A549 (cell line): ENCODE results near the gene NPM3. TPM values are rescaled to one million over a fixed set of nuclear protein-coding genes. Genes with fewer than 3 reads are reported as not detected.

Experiments used
- ATAC-seq, 2 experiments: fragments of 200-7000 bp in 1 of 2; fragments of >200 bp in 1 of 2; cut with Nextera tagmentation in 1 of 2; cut with Tn5 transposase in 1 of 2; 3 replicates each; pipeline versions ENCODE4 v1.8.0 to v1.9.1; 2018 to 2020; ENCODE audit warnings: mild to moderate bottlenecking in 1 of 2, moderate library complexity in 1 of 2
- CTCF ChIA-PET: fragments of 300-600 bp; sonication (Branson Sonifier 250); formaldehyde crosslinking; extraction: SDS; loops from one replicate; lab custom pipeline; 2021; ENCODE audit warnings: antibody characterized with exemption, inconsistent platforms; lab: Yijun Ruan, JAX
- POLR2A ChIA-PET: fragments of 350-600 bp; formaldehyde crosslinking; extraction: SDS; loops from one replicate; lab custom pipeline; 2021; ENCODE audit warnings: antibody characterized with exemption, inconsistent platforms; lab: Yijun Ruan, JAX
- DNase-seq, 2 experiments: peaks; one replicate each; pipeline versions ENCODE4 v3.0.0 to v3.0.0-alpha.2; 2011 to 2016; ENCODE audit warnings: low read depth in 1 of 2, low spot score in 1 of 2
- FAIRE-seq: peaks from 2 replicates; lab custom pipeline; 2011; peaks lifted over from hg19 to GRCh38; lab: Jason Lieb, UNC
- H3K27ac ChIP-seq, 2 experiments: fragments of >200 bp; sonication (Bioruptor Twin); formaldehyde crosslinking; 3 replicates each; pipeline ENCODE4 v1.5.1; 2016 to 2017
- H3K4me1 ChIP-seq: fragments of >200 bp; sonication (Bioruptor Twin); formaldehyde crosslinking; 3 replicates; pipeline ENCODE4 v1.6.1; 2016
- H3K4me2 ChIP-seq: fragments of >200 bp; sonication (Bioruptor Twin); formaldehyde crosslinking; 3 replicates; pipeline ENCODE4 v1.6.1; 2016
- H3K4me3 ChIP-seq: fragments of >200 bp; sonication (Bioruptor Twin); formaldehyde crosslinking; 3 replicates; pipeline ENCODE4 v1.5.1; 2016
- H3K9me3 ChIP-seq: fragments of >200 bp; sonication (Bioruptor Twin); formaldehyde crosslinking; 3 replicates; pipeline ENCODE4 v1.6.1; 2016
- BCL3 ChIP-seq: fragments of >200 bp; sonication (Bioruptor Twin); formaldehyde crosslinking; IDR thresholded peaks from 3 replicates; pipeline ENCODE4 v1.6.1; 2016
- CEBPB ChIP-seq, 2 experiments: fragments of >200 bp in 1 of 2; sonication (Bioruptor Twin) in 1 of 2; formaldehyde crosslinking in 1 of 2; IDR thresholded peaks; 2 replicates each; pipeline ENCODE4 v1.6.1; 2012 to 2016
- CHD2 ChIP-seq: fragments of 150-350 bp; IDR thresholded peaks from 2 replicates; pipeline ENCODE4 v1.6.1; 2014; ENCODE audit warnings: low read length; ENCODE audit not compliant: partially characterized antibody
- CHD4 ChIP-seq: fragments of 200-600 bp; sonication (generic); IDR thresholded peaks from 2 replicates; pipeline ENCODE4 v1.6.1; 2016; ENCODE audit warnings: antibody characterized with exemption, mild to moderate bottlenecking, borderline replicate concordance
- EHF ChIP-seq: fragments of 250-450 bp; sonication (Bioruptor Pico); IDR thresholded peaks from 2 replicates; pipeline ENCODE4 v1.5.0; 2020; ENCODE audit warnings: mild to moderate bottlenecking
- FOSB ChIP-seq: fragments of 250-450 bp; sonication (Bioruptor Pico); IDR thresholded peaks from 2 replicates; pipeline ENCODE4 v1.5.0; 2020; ENCODE audit warnings: mild to moderate bottlenecking, moderate library complexity
- GATA3 ChIP-seq: IDR thresholded peaks from 2 replicates; pipeline ENCODE4 v1.6.1; 2012; ENCODE audit warnings: borderline replicate concordance
- HDAC2 ChIP-seq: fragments of 200-600 bp; sonication (generic); IDR thresholded peaks from 2 replicates; pipeline ENCODE4 v1.6.1; 2016
- HES2 ChIP-seq: fragments of >200 bp; sonication (Bioruptor Twin); formaldehyde crosslinking; IDR thresholded peaks from 2 replicates; pipeline ENCODE4 v1.6.1; 2016
- HEYL ChIP-seq: fragments of 250-450 bp; sonication (Bioruptor Pico); IDR thresholded peaks from 2 replicates; pipeline ENCODE4 v1.8.0; 2021; ENCODE audit warnings: mild to moderate bottlenecking, moderate library complexity
- HOXA7 ChIP-seq: fragments of 250-450 bp; sonication (Bioruptor Pico); IDR thresholded peaks from 2 replicates; pipeline ENCODE4 v1.5.0; 2020; ENCODE audit warnings: mild to moderate bottlenecking, moderate library complexity
- HOXB5 ChIP-seq: fragments of 250-450 bp; sonication (Bioruptor Pico); IDR thresholded peaks from 2 replicates; pipeline ENCODE4 v1.5.0; 2020; ENCODE audit warnings: mild to moderate bottlenecking, moderate library complexity
- JUN ChIP-seq, 2 experiments: fragments of >200 bp; sonication (Bioruptor Twin); formaldehyde crosslinking; IDR thresholded peaks; 2 replicates in 1 of 2; 3 replicates in 1 of 2; pipeline ENCODE4 v1.6.1; 2016 to 2017
- JUNB ChIP-seq: fragments of >200 bp; sonication (Bioruptor Twin); formaldehyde crosslinking; IDR thresholded peaks from 2 replicates; pipeline ENCODE4 v1.6.1; 2016
- MAFK ChIP-seq: fragments of 450-650 bp; IDR thresholded peaks from 2 replicates; pipeline ENCODE4 v1.6.1; 2014; ENCODE audit not compliant: partially characterized antibody
- POLR2A ChIP-seq: IDR thresholded peaks from 2 replicates; pipeline ENCODE4 v1.6.1; 2012; ENCODE audit warnings: mild to moderate bottlenecking, low read length
- RARB ChIP-seq: fragments of 250-450 bp; sonication (Bioruptor Pico); IDR thresholded peaks from 2 replicates; pipeline ENCODE4 v1.8.0; 2021; ENCODE audit warnings: mild to moderate bottlenecking, moderate library complexity
- RFX5 ChIP-seq: fragments of 450-650 bp; IDR thresholded peaks from 2 replicates; pipeline ENCODE4 v1.7.1; 2014; ENCODE audit warnings: antibody characterized with exemption, mild to moderate bottlenecking, moderate library complexity
- SMC3 ChIP-seq: fragments of >200 bp; sonication (Bioruptor Twin); formaldehyde crosslinking; IDR thresholded peaks from 3 replicates; pipeline ENCODE4 v1.6.1; 2018; ENCODE audit warnings: inconsistent platforms
- TP53 ChIP-seq: fragments of 250-450 bp; sonication (Bioruptor Pico); IDR thresholded peaks from 2 replicates; pipeline ENCODE4 v1.5.0; 2021; ENCODE audit warnings: mild to moderate bottlenecking, moderate library complexity
- WGBS: methylation state at CpG from one replicate; pipeline ENCODE4 v1.1.6; 2017; ENCODE audit errors: missing lambda C conversion rate; 5-methylcytosine and 5-hydroxymethylcytosine counted together
- polyA plus RNA-seq, 4 experiments: library from polyadenylated mRNA; depleted of rRNA in 3 of 4; stranded (reverse); fragments of >200 nt; fragmentation: RNase III in 1 of 4; extraction: RNeasy Plus Mini Kit Qiagen cat#74134 plus additional on column Dnase treatment in 1 of 4; gene quantifications; 2 replicates in 3 of 4; 3 replicates in 1 of 4; pipeline ENCODE4 v1.2.3, GENCODE V29; 2011 to 2017
- TF ChIP-seq, protein P1 (sequence below): IDR thresholded peaks from 2 replicates; pipeline ENCODE4 v1.6.1; 2012
- TF ChIP-seq, protein P2 (sequence below): IDR thresholded peaks from 2 replicates; pipeline ENCODE4 v1.6.1; 2012; ENCODE audit warnings: low read depth, borderline replicate concordance
- TF ChIP-seq, protein P3 (sequence below): fragments of >200 bp; sonication (Bioruptor Twin); formaldehyde crosslinking; IDR thresholded peaks from 3 replicates; pipeline ENCODE4 v1.5.1; 2016
- TF ChIP-seq, protein P4 (sequence below): fragments of 200-600 bp; sonication (generic); IDR thresholded peaks from 2 replicates; pipeline ENCODE4 v1.6.1; 2016; ENCODE audit warnings: antibody characterized with exemption, mild to moderate bottlenecking, moderate library complexity
- TF ChIP-seq, protein P5 (sequence below): fragments of 450-650 bp; IDR thresholded peaks from 2 replicates; pipeline ENCODE4 v1.6.1; 2014; ENCODE audit warnings: antibody characterized with exemption

Gene NPM3
- polyA plus RNA-seq, 2 of the 4 experiments (the other 2 are of a cell fraction), result 41.5 to 96.3 TPM

DNA sequence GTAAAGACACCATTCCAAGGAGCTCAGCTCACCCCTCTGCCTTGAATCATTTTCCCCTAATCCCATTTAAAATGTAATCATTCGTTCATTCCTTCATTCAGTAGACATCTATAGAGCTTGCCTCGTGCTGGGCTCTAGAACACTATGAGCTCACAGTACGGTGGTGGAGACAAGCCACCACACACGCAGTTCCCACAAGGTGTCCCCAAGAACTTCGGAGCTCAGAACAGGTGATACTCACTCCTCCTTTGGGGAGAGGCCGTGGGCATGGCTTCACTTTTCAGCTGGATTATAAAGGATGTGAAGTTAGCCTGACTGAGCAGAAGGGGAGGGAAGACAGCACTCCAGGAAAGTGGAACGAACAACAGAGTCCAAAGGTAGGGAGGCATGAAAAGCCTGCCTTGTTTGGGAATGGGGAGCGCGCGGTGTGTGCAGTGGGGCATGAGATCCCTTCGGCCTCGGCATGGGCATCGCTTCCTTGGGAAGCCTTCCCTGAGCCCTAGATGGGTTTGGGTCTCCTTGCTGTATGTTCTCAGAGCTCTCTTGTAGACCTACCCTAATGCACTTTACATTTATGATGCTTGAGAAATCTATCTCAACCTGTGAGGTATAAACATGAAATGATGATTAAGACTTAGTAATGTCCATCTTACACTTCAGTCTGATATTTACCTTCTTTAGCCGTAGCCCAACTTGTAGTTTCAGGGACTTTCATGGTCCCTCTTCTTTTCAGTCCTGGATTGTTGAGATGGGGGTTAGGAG, 35.8 kb upstream of the NPM3 start:
- Histone ChIP-seq H3K4me1 (peaks cover 23% of the 10 kb centered on the region), H3K27ac (peak overlapping the region; percentile 95 to 97), H3K4me3 (peak overlapping the region; percentile 96), H3K9me3 (no peaks in the 10 kb centered on the region), H3K4me2 (peak overlapping the region; percentile 75)
- ChIA-PET POLR2A (interaction anchor here (0.5 to 2.0 kb wide), 22 partner anchors 8 to 563 kb away, joined by 3 to 24 read pairs (median 4); partner anchors contain the start of genes ARMH3, NOLC1 and NPM3), CTCF (interaction anchor here (0.9 to 5.6 kb wide), 13 partner anchors 8 to 192 kb away, joined by 3 to 47 read pairs (median 4); no protein-coding TSS in a partner anchor)
- ATAC-seq, result peak; percentile 55 to 58
- TF ChIP-seq HEYL (CRISPR knock-in tag) (no peak), TP53 (CRISPR knock-in tag) (0 out of 2 replicates have a peak, but pooled peaks have one; percentile 54), FOSB (CRISPR knock-in tag) (no peak), CHD2 (no peak)
- TF ChIP-seq, protein P1, sequence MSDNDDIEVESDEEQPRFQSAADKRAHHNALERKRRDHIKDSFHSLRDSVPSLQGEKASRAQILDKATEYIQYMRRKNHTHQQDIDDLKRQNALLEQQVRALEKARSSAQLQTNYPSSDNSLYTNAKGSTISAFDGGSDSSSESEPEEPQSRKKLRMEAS, result 0 out of 2 replicates have a peak, but pooled peaks have one; percentile 37
- TF ChIP-seq, protein P2, sequence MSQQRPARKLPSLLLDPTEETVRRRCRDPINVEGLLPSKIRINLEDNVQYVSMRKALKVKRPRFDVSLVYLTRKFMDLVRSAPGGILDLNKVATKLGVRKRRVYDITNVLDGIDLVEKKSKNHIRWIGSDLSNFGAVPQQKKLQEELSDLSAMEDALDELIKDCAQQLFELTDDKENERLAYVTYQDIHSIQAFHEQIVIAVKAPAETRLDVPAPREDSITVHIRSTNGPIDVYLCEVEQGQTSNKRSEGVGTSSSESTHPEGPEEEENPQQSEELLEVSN, result no peak
- no peak for DNase-seq
- FAIRE-seq, result no peak
- 38% methylated on average over 14 of the region's 14 CpGs for WGBS

- Histone ChIP-seq H3K4me1 (peaks cover 30% of the 10 kb centered on the region), H3K4me2 (peak within 1 kb of the TSS; percentile 89), H3K4me3 (peak within 1 kb of the TSS; percentile 96), H3K9me3 (no peaks in the 10 kb centered on the region), H3K27ac (peak within 1 kb of the TSS; percentile 95 to 97)
- ChIA-PET POLR2A (interaction anchor here (0.5 to 2.0 kb wide), 26 partner anchors 9 to 564 kb away, joined by 3 to 24 read pairs (median 4); partner anchors contain the start of genes ARMH3, BTRC, KCNIP2 and NOLC1), CTCF (interaction anchor here (0.6 to 5.6 kb wide), 13 partner anchors 9 to 193 kb away, joined by 3 to 47 read pairs (median 4); no protein-coding TSS in a partner anchor)
- peak; percentile 87 to 94 for ATAC-seq
- DNase-seq, result peak; percentile 97 to 100
- FAIRE-seq, result peak; percentile 51
- 1% methylated on average over 44 of the region's 47 CpGs for WGBS
- TF ChIP-seq EHF (CRISPR knock-in tag), result no peak
- peak; percentile 89 for TF ChIP-seq FOSB (CRISPR knock-in tag)
- no peak for TF ChIP-seq HDAC2
- TF ChIP-seq MAFK, result no peak
- TF ChIP-seq, protein P3, sequence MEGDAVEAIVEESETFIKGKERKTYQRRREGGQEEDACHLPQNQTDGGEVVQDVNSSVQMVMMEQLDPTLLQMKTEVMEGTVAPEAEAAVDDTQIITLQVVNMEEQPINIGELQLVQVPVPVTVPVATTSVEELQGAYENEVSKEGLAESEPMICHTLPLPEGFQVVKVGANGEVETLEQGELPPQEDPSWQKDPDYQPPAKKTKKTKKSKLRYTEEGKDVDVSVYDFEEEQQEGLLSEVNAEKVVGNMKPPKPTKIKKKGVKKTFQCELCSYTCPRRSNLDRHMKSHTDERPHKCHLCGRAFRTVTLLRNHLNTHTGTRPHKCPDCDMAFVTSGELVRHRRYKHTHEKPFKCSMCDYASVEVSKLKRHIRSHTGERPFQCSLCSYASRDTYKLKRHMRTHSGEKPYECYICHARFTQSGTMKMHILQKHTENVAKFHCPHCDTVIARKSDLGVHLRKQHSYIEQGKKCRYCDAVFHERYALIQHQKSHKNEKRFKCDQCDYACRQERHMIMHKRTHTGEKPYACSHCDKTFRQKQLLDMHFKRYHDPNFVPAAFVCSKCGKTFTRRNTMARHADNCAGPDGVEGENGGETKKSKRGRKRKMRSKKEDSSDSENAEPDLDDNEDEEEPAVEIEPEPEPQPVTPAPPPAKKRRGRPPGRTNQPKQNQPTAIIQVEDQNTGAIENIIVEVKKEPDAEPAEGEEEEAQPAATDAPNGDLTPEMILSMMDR, result no peak
- no peak for TF ChIP-seq JUNB
- TF ChIP-seq, protein P4, sequence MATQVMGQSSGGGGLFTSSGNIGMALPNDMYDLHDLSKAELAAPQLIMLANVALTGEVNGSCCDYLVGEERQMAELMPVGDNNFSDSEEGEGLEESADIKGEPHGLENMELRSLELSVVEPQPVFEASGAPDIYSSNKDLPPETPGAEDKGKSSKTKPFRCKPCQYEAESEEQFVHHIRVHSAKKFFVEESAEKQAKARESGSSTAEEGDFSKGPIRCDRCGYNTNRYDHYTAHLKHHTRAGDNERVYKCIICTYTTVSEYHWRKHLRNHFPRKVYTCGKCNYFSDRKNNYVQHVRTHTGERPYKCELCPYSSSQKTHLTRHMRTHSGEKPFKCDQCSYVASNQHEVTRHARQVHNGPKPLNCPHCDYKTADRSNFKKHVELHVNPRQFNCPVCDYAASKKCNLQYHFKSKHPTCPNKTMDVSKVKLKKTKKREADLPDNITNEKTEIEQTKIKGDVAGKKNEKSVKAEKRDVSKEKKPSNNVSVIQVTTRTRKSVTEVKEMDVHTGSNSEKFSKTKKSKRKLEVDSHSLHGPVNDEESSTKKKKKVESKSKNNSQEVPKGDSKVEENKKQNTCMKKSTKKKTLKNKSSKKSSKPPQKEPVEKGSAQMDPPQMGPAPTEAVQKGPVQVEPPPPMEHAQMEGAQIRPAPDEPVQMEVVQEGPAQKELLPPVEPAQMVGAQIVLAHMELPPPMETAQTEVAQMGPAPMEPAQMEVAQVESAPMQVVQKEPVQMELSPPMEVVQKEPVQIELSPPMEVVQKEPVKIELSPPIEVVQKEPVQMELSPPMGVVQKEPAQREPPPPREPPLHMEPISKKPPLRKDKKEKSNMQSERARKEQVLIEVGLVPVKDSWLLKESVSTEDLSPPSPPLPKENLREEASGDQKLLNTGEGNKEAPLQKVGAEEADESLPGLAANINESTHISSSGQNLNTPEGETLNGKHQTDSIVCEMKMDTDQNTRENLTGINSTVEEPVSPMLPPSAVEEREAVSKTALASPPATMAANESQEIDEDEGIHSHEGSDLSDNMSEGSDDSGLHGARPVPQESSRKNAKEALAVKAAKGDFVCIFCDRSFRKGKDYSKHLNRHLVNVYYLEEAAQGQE, result peak; percentile 72
- TF ChIP-seq POLR2A, result peak; percentile 86
- TF ChIP-seq, protein P5, sequence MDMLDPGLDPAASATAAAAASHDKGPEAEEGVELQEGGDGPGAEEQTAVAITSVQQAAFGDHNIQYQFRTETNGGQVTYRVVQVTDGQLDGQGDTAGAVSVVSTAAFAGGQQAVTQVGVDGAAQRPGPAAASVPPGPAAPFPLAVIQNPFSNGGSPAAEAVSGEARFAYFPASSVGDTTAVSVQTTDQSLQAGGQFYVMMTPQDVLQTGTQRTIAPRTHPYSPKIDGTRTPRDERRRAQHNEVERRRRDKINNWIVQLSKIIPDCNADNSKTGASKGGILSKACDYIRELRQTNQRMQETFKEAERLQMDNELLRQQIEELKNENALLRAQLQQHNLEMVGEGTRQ, result no peak
- TF ChIP-seq, protein P1, result peak; percentile 75; the same call in 1 of the 2 replicates
- no peak for TF ChIP-seq HOXB5 (CRISPR knock-in tag)
- peak; percentile 81 for TF ChIP-seq CHD2
- TF ChIP-seq BCL3, result peak; percentile 97
- TF ChIP-seq RFX5, result 0 out of 2 replicates have a peak, but pooled peaks have one; percentile 43
- TF ChIP-seq JUN (IDR thresholded peaks at IDR 0.05), result peak; percentile 76 to 93; a peak in 4 of 5 replicates
- no peak for TF ChIP-seq SMC3
- no peak for TF ChIP-seq CHD4
- 0 out of 2 replicates have a peak, but pooled peaks have one; percentile 53 for TF ChIP-seq HOXA7 (CRISPR knock-in tag)
- TF ChIP-seq GATA3, result peak; percentile 91
- TF ChIP-seq CEBPB (IDR thresholded peaks at IDR 0.05), result peak in 1 of 2 experiments; percentile 48; a peak in 1 of 4 replicates
- 0 out of 2 replicates have a peak, but pooled peaks have one; percentile 75 for TF ChIP-seq RARB (CRISPR knock-in tag)
- TF ChIP-seq HES2, result no peak
These were observed 35.0 kb upstream of the NPM3 start, which contains the start of gene OGA for GRCh38 chr10:101818119-101818871. OGA (minus strand) TSS chr10:101818444; CDS start chr10:101818022, 422 bp downstream.
